CD14-positive monocyte (primary cell): ENCODE data around the gene ARHGEF40. TPM values are rescaled to one million over a fixed set of nuclear protein-coding genes. Genes with fewer than 3 reads are reported as not detected.

ENCODE experiments used
- DNase-seq, 3 donors: peaks; one replicate each; pipeline ENCODE4 v3.0.0-alpha.2; 2011 to 2022
- H2AFZ ChIP-seq: 2 replicates; pipeline ENCODE4 v1.6.0; 2012; ENCODE audit warnings: mild to moderate bottlenecking, low read depth, low read length, inconsistent platforms; ENCODE audit not compliant: insufficient read depth, poor library complexity, severe bottlenecking
- H3K27ac ChIP-seq, 2 donors: 1 replicate in 1 of 2; 2 replicates in 1 of 2; pipeline ENCODE4 v1.5.1; 2012 to 2013; ENCODE audit warnings: low read length in 2 of 2, control low read depth in 1 of 2, inconsistent platforms in 1 of 2, low read depth in 1 of 2, mild to moderate bottlenecking in 1 of 2
- H3K27me3 ChIP-seq, 2 donors: one replicate each; pipeline versions ENCODE4 v1.6.0 to v1.6.1; 2011 to 2013; ENCODE audit warnings: low read length in 2 of 2; ENCODE audit not compliant: control insufficient read depth in 2 of 2, insufficient read depth in 2 of 2
- H3K36me3 ChIP-seq, 2 donors: replicated peaks in 1 of 2; 1 replicate in 1 of 2; 2 replicates in 1 of 2; pipeline versions ENCODE4 v1.5.1 to v1.6.1; 2012 to 2013; ENCODE audit warnings: low read length in 2 of 2, control low read depth in 1 of 2, inconsistent platforms in 1 of 2, mild to moderate bottlenecking in 1 of 2; ENCODE audit not compliant: insufficient read depth in 2 of 2, control insufficient read depth in 1 of 2
- H3K4me1 ChIP-seq, 2 donors: 1 replicate in 1 of 2; 2 replicates in 1 of 2; pipeline versions ENCODE4 v1.5.1 to v1.6.1; 2012 to 2013; ENCODE audit warnings: low read length in 2 of 2, control low read depth in 1 of 2, inconsistent platforms in 1 of 2, mild to moderate bottlenecking in 1 of 2, moderate library complexity in 1 of 2; ENCODE audit not compliant: insufficient read depth in 2 of 2, control insufficient read depth in 1 of 2
- H3K4me2 ChIP-seq: replicated peaks from 2 replicates; pipeline ENCODE3; 2012; ENCODE audit warnings: low read length, moderate library complexity, mild to moderate bottlenecking; ENCODE audit not compliant: poor library complexity, severe bottlenecking; ENCODE audit errors: extremely low read depth
- H3K4me3 ChIP-seq, 3 experiments: fragments of 200-600 bp in 1 of 3; sonication (generic) in 1 of 3; replicated peaks in 1 of 3; 1 replicate in 2 of 3; 2 replicates in 1 of 3; pipeline ENCODE4 v1.5.1; 2011 to 2013; ENCODE audit warnings: low read length in 3 of 3, mild to moderate bottlenecking in 3 of 3, control low read depth in 2 of 3, low read depth in 2 of 3, inconsistent platforms in 1 of 3, moderate library complexity in 1 of 3
- H3K79me2 ChIP-seq: 2 replicates; pipeline ENCODE4 v1.6.0; 2012; ENCODE audit warnings: mild to moderate bottlenecking, control low read depth, inconsistent platforms, low read length, moderate library complexity; ENCODE audit not compliant: insufficient read depth
- H3K9ac ChIP-seq: 2 replicates; pipeline ENCODE4 v1.6.0; 2017; ENCODE audit warnings: low read length, mild to moderate bottlenecking; ENCODE audit not compliant: insufficient read depth, poor library complexity, severe bottlenecking
- H3K9me3 ChIP-seq, 2 donors: replicated peaks in 1 of 2; 1 replicate in 1 of 2; 2 replicates in 1 of 2; pipeline versions ENCODE4 v1.5.1 to v1.6.1; 2012 to 2013; ENCODE audit warnings: low read length in 2 of 2, control low read depth in 1 of 2; ENCODE audit not compliant: control insufficient read depth in 1 of 2, insufficient read depth in 1 of 2
- H4K20me1 ChIP-seq: 2 replicates; pipeline ENCODE4 v1.6.0; 2012; ENCODE audit warnings: mild to moderate bottlenecking, low read length, control low read depth, moderate library complexity; ENCODE audit not compliant: insufficient read depth
- H3K27ac Mint-ChIP-seq, 7 donors: one replicate each; pipeline ENCODE4 v1.8.0; 2020; ENCODE audit warnings: mild to moderate bottlenecking in 7 of 7, mixed read lengths in 7 of 7, moderate library complexity in 6 of 7, inconsistent platforms in 2 of 7
- H3K27me3 Mint-ChIP-seq, 3 donors: one replicate each; pipeline ENCODE4 v1.8.0; 2021 to 2022; ENCODE audit warnings: low read depth in 3 of 3, mild to moderate bottlenecking in 3 of 3, mixed read lengths in 3 of 3, moderate library complexity in 3 of 3, inconsistent platforms in 1 of 3
- H3K36me3 Mint-ChIP-seq, 2 donors: one replicate each; pipeline ENCODE4 v1.8.0; 2020; ENCODE audit warnings: mixed read lengths in 2 of 2, inconsistent platforms in 1 of 2, mild to moderate bottlenecking in 1 of 2
- H3K4me1 Mint-ChIP-seq: one replicate; pipeline ENCODE4 v1.8.0; 2020; ENCODE audit warnings: mild to moderate bottlenecking, mixed read lengths
- H3K4me3 Mint-ChIP-seq, 2 donors: one replicate each; pipeline ENCODE4 v1.8.0; 2020; ENCODE audit warnings: mild to moderate bottlenecking in 2 of 2, mixed read lengths in 2 of 2, moderate library complexity in 1 of 2
- H3K9me3 Mint-ChIP-seq, 7 donors: one replicate each; pipeline ENCODE4 v1.8.0; 2020 to 2022; ENCODE audit warnings: mixed read lengths in 7 of 7, mild to moderate bottlenecking in 6 of 7, moderate library complexity in 6 of 7, inconsistent platforms in 2 of 7
- CTCF ChIP-seq: fragments of 200-600 bp; IDR thresholded peaks from one replicate; pipeline ENCODE4 v1.8.0; 2022; ENCODE audit warnings: antibody characterized with exemption, mild to moderate bottlenecking
- WGBS: methylation state at CpG from one replicate; pipeline ENCODE4 v1.1.5; 2013; ENCODE audit warnings: missing lambda C conversion rate; ENCODE audit not compliant: insufficient coverage; 5-methylcytosine and 5-hydroxymethylcytosine counted together
- intact Hi-C, 2 donors: fragments of 100-400 bp; cut with micrococcal nuclease; formaldehyde crosslinking; loops; one replicate each; pipeline versions ENCODE4 v1.15.0 to v1.15.1; 2023
- polyA plus RNA-seq, 3 donors: library from polyadenylated mRNA; depleted of rRNA in 1 of 3; unstranded in 2 of 3; stranded (reverse) in 1 of 3; fragments of 300-500 nt in 2 of 3; fragments of >200 nt in 1 of 3; fragmentation: Illumina TruSeq in 2 of 3; gene quantifications; 1 replicate in 2 of 3; 2 replicates in 1 of 3; pipeline ENCODE4 v1.2.3, GENCODE V29; 2012 to 2021

Gene ARHGEF40
- polyA plus RNA-seq, 3 donors: 12.1 to 114 (median 15.3) TPM

- Histone ChIP-seq H4K20me1 (no peaks in the 10 kb centered on the region), H3K4me3 (no peak overlapping the region), H3K79me2 (no peaks in the 10 kb centered on the region), H3K4me1 (peaks cover 0 to 9% of the 10 kb centered on the region in 2 donors), H3K9me3 (no peaks in the 10 kb centered on the region), H3K4me2 (no peak overlapping the region), H3K36me3 (no peaks in the 10 kb centered on the region), H3K9ac (no peak overlapping the region), H2AFZ (no peak overlapping the region), H3K27ac (no peak overlapping the region), H3K27me3 (peaks cover 0 to 16% of the 10 kb centered on the region in 2 donors)
- Mint-ChIP-seq H3K27me3 (peaks cover 5 to 9% (median 7%) of the 10 kb centered on the region in 3 donors), H3K4me1 (peaks cover 3% of the 10 kb centered on the region), H3K36me3 (no peaks in the 10 kb centered on the region), H3K4me3 (no peak overlapping the region), H3K9me3 (no peaks in the 10 kb centered on the region), H3K27ac (no peak overlapping the region)
- no peak for TF ChIP-seq CTCF
- intact Hi-C loops: no loop called here
- DNase-seq: no peak
- 97% methylated on average over 13 of the region's 20 CpGs for WGBS
Measured at GRCh38 chr14:21053184-21054122, 16.7 kb upstream of the ARHGEF40 start.

- Histone ChIP-seq H3K79me2 (no peaks in the 10 kb centered on the region), H3K27me3 (peaks cover 0 to 9% of the 10 kb centered on the region in 2 donors), H3K27ac (no peak overlapping the region), H3K9ac (no peak overlapping the region), H2AFZ (no peak overlapping the region), H3K4me2 (no peak overlapping the region), H3K9me3 (no peaks in the 10 kb centered on the region), H3K4me3 (no peak overlapping the region), H4K20me1 (no peaks in the 10 kb centered on the region), H3K4me1 (peaks cover 0 to 9% of the 10 kb centered on the region in 2 donors), H3K36me3 (no peaks in the 10 kb centered on the region)
- Mint-ChIP-seq H3K27me3 (peaks cover 4 to 9% (median 6%) of the 10 kb centered on the region in 3 donors), H3K4me1 (peaks cover 3% of the 10 kb centered on the region), H3K4me3 (no peak overlapping the region), H3K27ac (no peak overlapping the region), H3K9me3 (no peaks in the 10 kb centered on the region), H3K36me3 (no peaks in the 10 kb centered on the region)
- TF ChIP-seq CTCF: no peak
- intact Hi-C loops: no loop called here
- no CpG with 5 or more reads among the region's 3 CpGs for WGBS
- no peak for DNase-seq
Measured at GRCh38 chr14:21054123-21054767, 15.9 kb upstream of the ARHGEF40 start.
